Endothelial cell of umbilical vein (primary cell): Measurements from ENCODE around the gene TMEM237. TPM values are rescaled to one million over a fixed set of nuclear protein-coding genes. Genes with fewer than 3 reads are reported as not detected.

Experiments used
- BruUV-seq: library from RNA; stranded (reverse); fragments of 400-500 nt; replicated peaks from 2 replicates; lab custom pipeline; 2021; lab: Mats Ljungman, UMichigan
- CTCF ChIA-PET: fragments of 300-600, 350-600 bp; sonication (Branson Sonifier 250); formaldehyde crosslinking; loops from one replicate; lab custom pipeline; 2021; ENCODE audit warnings: antibody characterized with exemption, inconsistent platforms; lab: Charles Lee
- POLR2A ChIA-PET: fragments of 300-600, 350-600 bp; sonication (Branson Sonifier 250); formaldehyde crosslinking; loops from one replicate; lab custom pipeline; 2021; ENCODE audit warnings: antibody characterized with exemption, inconsistent platforms; lab: Charles Lee
- DNase-seq: peaks from one replicate; pipeline ENCODE4 v3.0.0-alpha.2; 2011; ENCODE audit warnings: low read depth, low spot score
- FAIRE-seq: peaks from 2 replicates; lab custom pipeline; 2011; peaks lifted over from hg19 to GRCh38; lab: Jason Lieb, UNC
- H2AFZ ChIP-seq: 2 replicates; pipeline ENCODE4 v1.6.0; 2012; ENCODE audit warnings: low read depth, low read length, control low read depth, inconsistent platforms
- H3K27ac ChIP-seq: 2 replicates; pipeline ENCODE4 v1.5.1; 2011; ENCODE audit warnings: low read depth, mild to moderate bottlenecking, control low read depth, low read length, moderate library complexity; ENCODE audit not compliant: insufficient read depth
- H3K27me3 ChIP-seq, 2 experiments: 2 replicates each; pipeline versions ENCODE4 v1.6.0 to v1.6.1; 2011; ENCODE audit warnings: low read length in 2 of 2, mixed read lengths in 1 of 2; ENCODE audit not compliant: control insufficient read depth in 2 of 2, insufficient read depth in 2 of 2
- H3K36me3 ChIP-seq, 2 experiments: 2 replicates in 1 of 2; 3 replicates in 1 of 2; pipeline ENCODE4 v1.5.1; 2011; ENCODE audit warnings: low read length in 2 of 2, mild to moderate bottlenecking in 1 of 2, moderate library complexity in 1 of 2; ENCODE audit not compliant: control insufficient read depth in 2 of 2, insufficient read depth in 2 of 2; ENCODE audit errors: extremely low read depth in 1 of 2
- H3K4me1 ChIP-seq: 3 replicates; pipeline ENCODE4 v1.5.1; 2011; ENCODE audit warnings: mild to moderate bottlenecking, low read length; ENCODE audit not compliant: control insufficient read depth, insufficient read depth; ENCODE audit errors: extremely low read depth
- H3K4me2 ChIP-seq: 2 replicates; pipeline ENCODE4 v1.6.1; 2011; ENCODE audit warnings: low read length, control low read depth, mixed read lengths; ENCODE audit not compliant: insufficient read depth
- H3K4me3 ChIP-seq, 3 experiments: fragments of 200-600 bp in 1 of 3; sonication (generic), shearing (Covaris generic) in 1 of 3; replicated peaks in 1 of 3; 2 replicates each; pipeline ENCODE4 v1.5.1; 2011 to 2016; ENCODE audit warnings: control low read depth in 3 of 3, low read length in 3 of 3, mild to moderate bottlenecking in 2 of 3, inconsistent platforms in 1 of 3, low read depth in 1 of 3, moderate library complexity in 1 of 3; ENCODE audit not compliant: insufficient read depth in 1 of 3
- H3K79me2 ChIP-seq: 2 replicates; pipeline ENCODE4 v1.6.0; 2012; ENCODE audit warnings: low read length, inconsistent platforms; ENCODE audit not compliant: control insufficient read depth, insufficient read depth
- H3K9ac ChIP-seq: replicated peaks from 2 replicates; pipeline ENCODE3; 2011; ENCODE audit warnings: low read length, control low read depth; ENCODE audit not compliant: insufficient read depth; ENCODE audit errors: extremely low read depth
- H3K9me1 ChIP-seq: replicated peaks from 3 replicates; pipeline ENCODE4 v1.6.0; 2011; ENCODE audit warnings: mild to moderate bottlenecking, low read length; ENCODE audit not compliant: control insufficient read depth, insufficient read depth; ENCODE audit errors: extremely low read depth
- H3K9me3 ChIP-seq: replicated peaks from 2 replicates; pipeline ENCODE4 v1.5.1; 2012; ENCODE audit warnings: low read length, inconsistent platforms; ENCODE audit not compliant: control insufficient read depth, insufficient read depth
- H4K20me1 ChIP-seq: replicated peaks from 2 replicates; pipeline ENCODE3; 2011; ENCODE audit warnings: mild to moderate bottlenecking, low read length; ENCODE audit not compliant: control insufficient read depth, insufficient read depth; ENCODE audit errors: extremely low read depth
- EZH2 ChIP-seq: IDR thresholded peaks from 2 replicates; pipeline ENCODE4 v1.6.1; 2012; ENCODE audit warnings: borderline replicate concordance, low read depth, mild to moderate bottlenecking, moderate library complexity, low read length, inconsistent platforms; ENCODE audit not compliant: severe bottlenecking
- FOS ChIP-seq: IDR thresholded peaks from 2 replicates; pipeline ENCODE4 v1.6.1; 2011; ENCODE audit warnings: mild to moderate bottlenecking, low read length, moderate library complexity, borderline replicate concordance; ENCODE audit not compliant: insufficient read depth
- GATA2 ChIP-seq: IDR thresholded peaks from 2 replicates; pipeline ENCODE4 v1.7.0; 2011; ENCODE audit warnings: low read depth, mild to moderate bottlenecking, moderate library complexity, mixed read lengths, low read length; ENCODE audit not compliant: insufficient read length, insufficient read depth
- JUN ChIP-seq: IDR thresholded peaks from 2 replicates; pipeline ENCODE4 v1.6.1; 2011; ENCODE audit warnings: borderline replicate concordance, low read depth; ENCODE audit not compliant: insufficient read length, insufficient read depth
- MYC ChIP-seq: IDR thresholded peaks from one replicate; pipeline ENCODE4 v1.6.1; 2011; ENCODE audit warnings: mild to moderate bottlenecking, low read depth, low read length
- POLR2A ChIP-seq: IDR thresholded peaks from 2 replicates; pipeline ENCODE4 v1.6.1; 2012; ENCODE audit warnings: low read depth, mild to moderate bottlenecking, control low read depth, low read length
- POLR2AphosphoS5 ChIP-seq: IDR thresholded peaks from 2 replicates; pipeline ENCODE4 v1.6.1; 2012; ENCODE audit warnings: low read depth, mild to moderate bottlenecking, control low read depth, low read length, moderate library complexity; ENCODE audit not compliant: insufficient read depth
- dilution Hi-C: fragments of 300-500 bp; cut with MboI; formaldehyde crosslinking; loops from one replicate; pipeline ENCODE4 v1.15.0; 2019; ENCODE audit warnings: low sequenced_read_pairs; ENCODE audit not compliant: extremely low pct_ligation_motif_present
- intact Hi-C: fragments of 100-400 bp; cut with micrococcal nuclease; formaldehyde crosslinking; loops from one replicate; pipeline ENCODE4 v1.10.0; 2022
- polyA plus RNA-seq, 4 experiments: library from polyadenylated mRNA; depleted of rRNA in 3 of 4; stranded (reverse) in 3 of 4; unstranded in 1 of 4; fragments of >200 nt; gene quantifications; 2 replicates each; pipeline versions ENCODE4 v1.2.1 to v1.2.3, GENCODE V29; 2011 to 2012; ENCODE audit warnings: missing spikeins in 1 of 4
- total RNA-seq: library from RNA; stranded (reverse); gene quantifications from 2 replicates; pipeline ENCODE4 v1.2.3, GENCODE V29; 2021
- TF ChIP-seq, protein P1 (sequence below): IDR thresholded peaks from 2 replicates; pipeline ENCODE4 v1.6.1; 2011; ENCODE audit not compliant: insufficient read depth, insufficient read length
- TF ChIP-seq, protein P2 (sequence below), 2 donors: IDR thresholded peaks; 1 replicate in 1 of 2; 2 replicates in 1 of 2; pipeline ENCODE4 v1.5.1; 2011; ENCODE audit warnings: low read length in 2 of 2, mild to moderate bottlenecking in 2 of 2, moderate library complexity in 2 of 2, control low read depth in 1 of 2, inconsistent platforms in 1 of 2, low read depth in 1 of 2; ENCODE audit not compliant: insufficient read depth in 1 of 2; ENCODE audit errors: extremely low read depth in 1 of 2

TMEM237 gene
- total and polyA plus RNA-seq, 2 donors (not counting 3 experiments of a cell fraction or from before 2014, with no cell fraction given) = 41.2 to 64.7 TPM

DNA sequence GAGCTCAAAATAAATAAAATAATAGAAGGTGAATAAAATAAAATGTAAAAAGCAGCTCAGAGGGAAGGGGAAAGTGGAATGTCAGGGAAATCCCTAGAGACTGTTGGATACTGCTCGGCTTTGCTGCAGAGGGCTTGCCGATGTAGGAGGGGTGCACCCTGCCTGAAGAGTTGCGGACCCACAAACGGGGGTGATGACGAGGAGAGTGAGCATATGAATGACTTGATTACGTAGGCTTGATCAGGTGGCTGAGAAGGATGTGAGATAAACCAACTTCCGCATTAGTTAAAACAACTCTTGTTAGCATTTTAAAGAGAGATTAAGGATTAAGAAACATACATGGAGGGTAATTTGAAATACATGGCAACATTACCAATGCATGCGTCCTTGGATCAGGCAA, 21.0 kb upstream of the TMEM237 start:
- Histone ChIP-seq H3K4me2 (no peak overlapping the region), H3K9me3 (no peaks in the 10 kb centered on the region), H4K20me1 (no peaks in the 10 kb centered on the region), H3K36me3 (no peaks in the 10 kb centered on the region), H2AFZ (no peak overlapping the region), H3K9ac (no peak overlapping the region), H3K4me3 (no peak overlapping the region), H3K27ac (no peak overlapping the region), H3K4me1 (peaks cover 2% of the 10 kb centered on the region), H3K27me3 (no peaks in the 10 kb centered on the region), H3K9me1 (no peaks in the 10 kb centered on the region), H3K79me2 (no peaks in the 10 kb centered on the region)
- no TSS peak for BruUV-seq
- ChIA-PET CTCF (interaction anchor here (0.6 to 2.2 kb wide), 8 partner anchors 21 to 432 kb away, joined by 3 to 10 read pairs (median 3); partner anchors contain the start of gene TMEM237), POLR2A (no interaction called here)
- DNase-seq (no peak), FAIRE-seq (no peak)
- dilution Hi-C loops (no loop called here), intact Hi-C loops (no loop called here)
- TF ChIP-seq GATA2 = no peak
- TF ChIP-seq POLR2A = no peak
- TF ChIP-seq JUN = no peak
- no peak for TF ChIP-seq EZH2
- TF ChIP-seq FOS = no peak
- TF ChIP-seq, protein P1, sequence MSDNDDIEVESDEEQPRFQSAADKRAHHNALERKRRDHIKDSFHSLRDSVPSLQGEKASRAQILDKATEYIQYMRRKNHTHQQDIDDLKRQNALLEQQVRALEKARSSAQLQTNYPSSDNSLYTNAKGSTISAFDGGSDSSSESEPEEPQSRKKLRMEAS = no peak
- TF ChIP-seq, protein P2, sequence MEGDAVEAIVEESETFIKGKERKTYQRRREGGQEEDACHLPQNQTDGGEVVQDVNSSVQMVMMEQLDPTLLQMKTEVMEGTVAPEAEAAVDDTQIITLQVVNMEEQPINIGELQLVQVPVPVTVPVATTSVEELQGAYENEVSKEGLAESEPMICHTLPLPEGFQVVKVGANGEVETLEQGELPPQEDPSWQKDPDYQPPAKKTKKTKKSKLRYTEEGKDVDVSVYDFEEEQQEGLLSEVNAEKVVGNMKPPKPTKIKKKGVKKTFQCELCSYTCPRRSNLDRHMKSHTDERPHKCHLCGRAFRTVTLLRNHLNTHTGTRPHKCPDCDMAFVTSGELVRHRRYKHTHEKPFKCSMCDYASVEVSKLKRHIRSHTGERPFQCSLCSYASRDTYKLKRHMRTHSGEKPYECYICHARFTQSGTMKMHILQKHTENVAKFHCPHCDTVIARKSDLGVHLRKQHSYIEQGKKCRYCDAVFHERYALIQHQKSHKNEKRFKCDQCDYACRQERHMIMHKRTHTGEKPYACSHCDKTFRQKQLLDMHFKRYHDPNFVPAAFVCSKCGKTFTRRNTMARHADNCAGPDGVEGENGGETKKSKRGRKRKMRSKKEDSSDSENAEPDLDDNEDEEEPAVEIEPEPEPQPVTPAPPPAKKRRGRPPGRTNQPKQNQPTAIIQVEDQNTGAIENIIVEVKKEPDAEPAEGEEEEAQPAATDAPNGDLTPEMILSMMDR (IDR thresholded peaks at IDR 0.05; ENCODE audit: extremely low read depth in 1 of 2, insufficient read depth in 1 of 2, low read depth in 1 of 2, low read length in 2 of 2) = no peak
- no peak for TF ChIP-seq POLR2AphosphoS5
- no peak for TF ChIP-seq MYC
